NB4 (cell line): Measurements from ENCODE around the gene SEC61A2.

Experiments
- POLR2A ChIP-seq: IDR thresholded peaks from 2 replicates; pipeline ENCODE4 v1.6.1; 2011; ENCODE audit warnings: mild to moderate bottlenecking; ENCODE audit not compliant: insufficient read length; ENCODE audit errors: extremely low read depth
- TF ChIP-seq, protein P1 (sequence below): IDR thresholded peaks from one replicate; pipeline ENCODE4 v1.5.1; 2012; ENCODE audit warnings: low read depth, low read length

DNA sequence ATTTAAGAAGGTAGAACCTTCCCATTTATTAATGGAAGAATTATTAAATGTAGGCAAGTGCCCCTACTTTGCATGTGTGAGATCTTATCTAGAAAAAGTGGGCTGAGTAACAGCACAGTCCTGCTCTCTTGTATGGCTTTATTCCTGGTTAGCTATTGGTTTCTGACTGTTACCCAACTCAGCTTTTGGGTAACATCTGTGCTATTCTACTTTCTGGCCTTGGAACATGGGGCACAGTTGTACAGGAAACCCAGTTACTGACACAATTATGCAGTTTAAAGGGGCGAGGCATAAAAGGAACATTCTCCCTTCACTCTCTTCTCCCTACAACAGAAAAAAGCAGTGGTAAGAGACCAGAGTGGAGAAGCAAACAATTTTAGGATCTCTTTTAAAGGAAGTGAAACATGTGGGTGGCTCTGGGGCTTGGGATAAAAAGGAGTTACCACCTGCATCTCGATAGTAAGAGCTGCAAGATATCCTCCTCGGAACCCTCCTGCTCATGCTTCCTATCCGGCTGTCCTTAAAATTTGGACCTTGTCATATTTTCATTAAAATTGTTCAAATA is 50.2 kb downstream of the SEC61A2 start:
- no peak for TF ChIP-seq POLR2A
- TF ChIP-seq, protein P1, sequence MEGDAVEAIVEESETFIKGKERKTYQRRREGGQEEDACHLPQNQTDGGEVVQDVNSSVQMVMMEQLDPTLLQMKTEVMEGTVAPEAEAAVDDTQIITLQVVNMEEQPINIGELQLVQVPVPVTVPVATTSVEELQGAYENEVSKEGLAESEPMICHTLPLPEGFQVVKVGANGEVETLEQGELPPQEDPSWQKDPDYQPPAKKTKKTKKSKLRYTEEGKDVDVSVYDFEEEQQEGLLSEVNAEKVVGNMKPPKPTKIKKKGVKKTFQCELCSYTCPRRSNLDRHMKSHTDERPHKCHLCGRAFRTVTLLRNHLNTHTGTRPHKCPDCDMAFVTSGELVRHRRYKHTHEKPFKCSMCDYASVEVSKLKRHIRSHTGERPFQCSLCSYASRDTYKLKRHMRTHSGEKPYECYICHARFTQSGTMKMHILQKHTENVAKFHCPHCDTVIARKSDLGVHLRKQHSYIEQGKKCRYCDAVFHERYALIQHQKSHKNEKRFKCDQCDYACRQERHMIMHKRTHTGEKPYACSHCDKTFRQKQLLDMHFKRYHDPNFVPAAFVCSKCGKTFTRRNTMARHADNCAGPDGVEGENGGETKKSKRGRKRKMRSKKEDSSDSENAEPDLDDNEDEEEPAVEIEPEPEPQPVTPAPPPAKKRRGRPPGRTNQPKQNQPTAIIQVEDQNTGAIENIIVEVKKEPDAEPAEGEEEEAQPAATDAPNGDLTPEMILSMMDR = no peak
